ENCODE measurements around the gene HOXB4.

HOXB4 gene

GRCh38 chr17:48545022-48545375 is 33.2 kb downstream of the HOXB4 start, which contains the start of gene HOXB2:
HOXB2 (minus strand) TSS chr17:48545109; CDS start chr17:48544911, 198 bp downstream.
- DNase-seq (ENCODE audit: low read depth) = no peak
- TF ChIP-seq MYC (IDR thresholded peaks at IDR 0.05; ENCODE audit: low read depth, low read length) (no peak), POLR2A (IDR thresholded peaks at IDR 0.05; ENCODE audit: extremely low read depth, insufficient read length) (no peak)
- TF ChIP-seq, protein P1, sequence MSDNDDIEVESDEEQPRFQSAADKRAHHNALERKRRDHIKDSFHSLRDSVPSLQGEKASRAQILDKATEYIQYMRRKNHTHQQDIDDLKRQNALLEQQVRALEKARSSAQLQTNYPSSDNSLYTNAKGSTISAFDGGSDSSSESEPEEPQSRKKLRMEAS (IDR thresholded peaks at IDR 0.05; ENCODE audit: low read depth, low read length) = no peak
- TF ChIP-seq, protein P2, sequence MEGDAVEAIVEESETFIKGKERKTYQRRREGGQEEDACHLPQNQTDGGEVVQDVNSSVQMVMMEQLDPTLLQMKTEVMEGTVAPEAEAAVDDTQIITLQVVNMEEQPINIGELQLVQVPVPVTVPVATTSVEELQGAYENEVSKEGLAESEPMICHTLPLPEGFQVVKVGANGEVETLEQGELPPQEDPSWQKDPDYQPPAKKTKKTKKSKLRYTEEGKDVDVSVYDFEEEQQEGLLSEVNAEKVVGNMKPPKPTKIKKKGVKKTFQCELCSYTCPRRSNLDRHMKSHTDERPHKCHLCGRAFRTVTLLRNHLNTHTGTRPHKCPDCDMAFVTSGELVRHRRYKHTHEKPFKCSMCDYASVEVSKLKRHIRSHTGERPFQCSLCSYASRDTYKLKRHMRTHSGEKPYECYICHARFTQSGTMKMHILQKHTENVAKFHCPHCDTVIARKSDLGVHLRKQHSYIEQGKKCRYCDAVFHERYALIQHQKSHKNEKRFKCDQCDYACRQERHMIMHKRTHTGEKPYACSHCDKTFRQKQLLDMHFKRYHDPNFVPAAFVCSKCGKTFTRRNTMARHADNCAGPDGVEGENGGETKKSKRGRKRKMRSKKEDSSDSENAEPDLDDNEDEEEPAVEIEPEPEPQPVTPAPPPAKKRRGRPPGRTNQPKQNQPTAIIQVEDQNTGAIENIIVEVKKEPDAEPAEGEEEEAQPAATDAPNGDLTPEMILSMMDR (IDR thresholded peaks at IDR 0.05; ENCODE audit: low read depth, low read length) = no peak
- no peak within 1 kb of the TSS for H3K4me3 ChIP-seq (ENCODE audit: low read depth, low read length)

DNA sequence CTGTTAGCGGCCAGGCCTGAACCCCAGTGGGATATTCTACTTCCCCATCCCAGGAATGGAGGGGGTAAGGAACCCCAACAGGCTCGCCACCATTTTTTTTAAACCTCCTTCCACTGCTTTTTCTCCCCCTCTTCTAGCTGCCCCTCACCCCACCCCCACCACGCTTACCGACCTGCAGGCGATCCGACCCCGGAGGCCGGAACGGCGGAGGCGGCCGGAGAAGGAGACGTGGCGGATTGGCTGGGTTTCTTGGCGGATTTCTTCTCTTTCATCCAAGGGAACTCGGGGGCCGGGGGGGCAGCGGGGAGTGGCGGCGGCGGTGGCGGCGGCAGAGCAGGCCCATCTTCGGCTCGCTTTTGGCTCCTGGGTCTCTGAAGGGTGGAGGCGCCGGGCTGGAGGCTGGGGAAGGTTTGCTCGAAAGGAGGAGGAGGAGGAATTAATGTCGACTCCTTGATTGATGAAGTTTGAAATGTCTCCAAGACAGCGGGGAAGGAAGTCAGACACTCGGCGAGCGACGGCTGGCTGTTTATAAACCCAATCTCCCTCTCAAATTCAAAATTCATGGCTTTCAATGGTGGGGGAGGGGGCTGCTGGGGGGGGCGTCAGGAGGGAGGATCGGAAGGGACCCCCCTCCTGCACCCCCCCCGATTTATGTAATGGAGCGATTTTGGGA is 33.7 kb downstream of the HOXB4 start:
- H3K4me3 ChIP-seq (ENCODE audit: low read depth, low read length) = no peak overlapping the region

GRCh38 chr17:48543854-48544348 is 34.2 kb downstream of the HOXB4 start:
- no peak overlapping the region for H3K4me3 ChIP-seq (ENCODE audit: low read depth, low read length)
- DNase-seq (ENCODE audit: low read depth) = no peak

More for the DNA sequence above, 33.7 kb downstream of the HOXB4 start:
- DNase-seq (ENCODE audit: low read depth) = no peak
- TF ChIP-seq, protein P2 (IDR thresholded peaks at IDR 0.05; ENCODE audit: low read depth, low read length) = no peak
- TF ChIP-seq MYC (IDR thresholded peaks at IDR 0.05; ENCODE audit: low read depth, low read length) (no peak), POLR2A (IDR thresholded peaks at IDR 0.05; ENCODE audit: extremely low read depth, insufficient read length) (no peak)
- TF ChIP-seq, protein P1 (IDR thresholded peaks at IDR 0.05; ENCODE audit: low read depth, low read length) = no peak

DNA sequence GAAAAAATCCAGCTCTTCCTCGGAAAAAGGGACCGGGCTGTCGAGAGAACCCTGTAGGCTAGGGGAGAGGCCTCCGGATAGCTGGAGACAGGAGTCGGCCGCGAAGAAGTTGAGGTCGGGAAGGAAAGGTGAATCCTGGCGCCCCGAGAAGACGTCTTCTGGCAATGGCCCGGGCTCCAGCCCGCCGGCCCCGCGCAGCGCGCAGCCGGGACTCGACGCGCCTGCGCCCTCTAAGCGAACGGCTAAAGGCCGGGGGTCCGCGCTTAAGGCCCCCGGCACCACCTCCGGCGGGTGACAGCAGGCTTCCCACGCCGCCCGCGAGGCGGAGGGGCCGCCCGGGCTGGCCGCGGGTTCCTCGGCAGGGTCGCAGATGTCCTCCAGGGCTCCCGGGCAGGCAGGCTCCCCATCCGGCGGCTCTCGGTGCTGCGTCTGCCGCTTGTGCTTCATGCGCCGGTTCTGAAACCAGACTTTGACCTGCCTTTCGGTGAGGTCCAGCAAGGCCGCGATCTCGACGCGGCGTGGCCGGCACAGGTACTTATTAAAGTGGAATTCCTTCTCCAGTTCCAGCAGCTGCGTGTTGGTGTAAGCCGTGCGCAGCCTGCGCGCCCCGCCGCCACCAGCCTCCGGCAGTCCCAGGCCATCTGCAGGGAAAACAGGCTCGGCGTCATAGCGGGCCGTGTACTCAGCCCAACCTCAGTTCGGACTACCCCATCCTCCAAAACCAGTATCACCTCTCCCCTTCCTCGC is 34.9 kb downstream of the HOXB4 start:
- DNase-seq (ENCODE audit: low read depth) = no peak
- H3K4me3 ChIP-seq (ENCODE audit: low read depth, low read length) = no peak overlapping the region
- TF ChIP-seq, protein P2 (IDR thresholded peaks at IDR 0.05; ENCODE audit: low read depth, low read length) = no peak

More at GRCh38 chr17:48543854-48544348, 34.2 kb downstream of the HOXB4 start:
- TF ChIP-seq, protein P1 (IDR thresholded peaks at IDR 0.05; ENCODE audit: low read depth, low read length) = no peak
- TF ChIP-seq POLR2A (IDR thresholded peaks at IDR 0.05; ENCODE audit: extremely low read depth, insufficient read length) (no peak), MYC (IDR thresholded peaks at IDR 0.05; ENCODE audit: low read depth, low read length) (no peak)
- TF ChIP-seq, protein P2 (IDR thresholded peaks at IDR 0.05; ENCODE audit: low read depth, low read length) = no peak

GRCh38 chr17:48542698-48543106 is 35.4 kb downstream of the HOXB4 start:
- TF ChIP-seq MYC (IDR thresholded peaks at IDR 0.05; ENCODE audit: low read depth, low read length) (no peak), POLR2A (IDR thresholded peaks at IDR 0.05; ENCODE audit: extremely low read depth, insufficient read length) (no peak)
- TF ChIP-seq, protein P1 (IDR thresholded peaks at IDR 0.05; ENCODE audit: low read depth, low read length) = no peak
- TF ChIP-seq, protein P2 (IDR thresholded peaks at IDR 0.05; ENCODE audit: low read depth, low read length) = no peak
- no peak for DNase-seq (ENCODE audit: low read depth)
- no peak overlapping the region for H3K4me3 ChIP-seq (ENCODE audit: low read depth, low read length)
